Amniotic stem cell (primary cell): ENCODE measurements around the gene FAM110A.
"Not testable (repeated sequence)": the region's sequence is repeated elsewhere in the genome, so short reads cannot be mapped to it uniquely, and the experiment has no call there.

Source experiments
- DNase-seq: peaks from one replicate; lab custom pipeline; 2025; lab: John Stamatoyannopoulos, UW

The FAM110A gene

GRCh38 chr20:823574-823902 lies 10.0 kb upstream of the FAM110A start:
- no peak for DNase-seq

GRCh38 chr20:824490-824889 lies 9.0 kb upstream of the FAM110A start:
- DNase-seq: no peak

GRCh38 chr20:824916-825315 lies 8.6 kb upstream of the FAM110A start:
- DNase-seq: no peak

GRCh38 chr20:825710-826421 lies 7.6 kb upstream of the FAM110A start:
- DNase-seq: no peak

GRCh38 chr20:826695-827323 lies 6.7 kb upstream of the FAM110A start:
- no peak for DNase-seq

- not testable (repeated sequence) for DNase-seq
Observed at GRCh38 chr20:827981-828380, 5.5 kb upstream of the FAM110A start.

GRCh38 chr20:828987-829386 lies 4.5 kb upstream of the FAM110A start:
- no peak for DNase-seq

GRCh38 chr20:829551-829950 lies 4.0 kb upstream of the FAM110A start:
- no peak for DNase-seq

GRCh38 chr20:830011-830521 lies 3.4 kb upstream of the FAM110A start:
- no peak for DNase-seq

- DNase-seq: no peak
Observed at GRCh38 chr20:831251-831650, 2.3 kb upstream of the FAM110A start.

- no peak for DNase-seq
Observed at GRCh38 chr20:831956-832355, 1.6 kb upstream of the FAM110A start.

GRCh38 chr20:833121-833449 lies 430 bp upstream of the FAM110A start:
- no peak for DNase-seq

GRCh38 chr20:834151-834746 lies 734 bp downstream of the FAM110A start:
- DNase-seq: no peak

GRCh38 chr20:835608-836045 lies 2.1 kb downstream of the FAM110A start:
- no peak for DNase-seq

- DNase-seq: no peak
Observed at GRCh38 chr20:836190-836589, 2.7 kb downstream of the FAM110A start.

GRCh38 chr20:839015-839414 lies 5.5 kb downstream of the FAM110A start:
- DNase-seq: no peak

GRCh38 chr20:839626-840025 lies 6.1 kb downstream of the FAM110A start:
- DNase-seq: no peak

- no peak for DNase-seq
Observed at GRCh38 chr20:840503-840857, 7.0 kb downstream of the FAM110A start.

GRCh38 chr20:840858-841567 lies 7.5 kb downstream of the FAM110A start:
- no peak for DNase-seq

GRCh38 chr20:841568-842546 lies 8.3 kb downstream of the FAM110A start:
- DNase-seq: no peak

- no peak for DNase-seq
Observed at GRCh38 chr20:842547-842940, 9.0 kb downstream of the FAM110A start.

GRCh38 chr20:843912-844311 lies 10.4 kb downstream of the FAM110A start:
- DNase-seq: no peak
